ENCODE data around the gene NOBOX. TPM values are rescaled to one million over a fixed set of nuclear protein-coding genes. Genes with fewer than 3 reads are reported as not detected.
A peak's percentile ranks its signal among the peaks of the same experiment; 100 is the strongest.
"Not testable (repeated sequence)": the region's sequence is repeated elsewhere in the genome, so short reads cannot be mapped to it uniquely, and the experiment has no call there.

The NOBOX gene
- total RNA-seq, 1 experiment from 2014 or later = not detected

GRCh38 chr7:144436500-144436899, 33.0 kb upstream of the NOBOX start:
- Histone ChIP-seq H2AFZ (ENCODE audit: low read length) (no peak overlapping the region), H4K20me1 (ENCODE audit: low read length) (no peaks in the 10 kb centered on the region), H3K36me3 (ENCODE audit: low read depth, low read length) (no peaks in the 10 kb centered on the region), H3F3A (ENCODE audit: low read length, unreplicated experiment) (no peaks in the 10 kb centered on the region), H3K9ac (ENCODE audit: low read length) (no peak overlapping the region), H3K9me2 (replicated peaks; ENCODE audit: low read length) (no peaks in the 10 kb centered on the region), H3K79me2 (ENCODE audit: low read length) (no peaks in the 10 kb centered on the region), H3K4me1 (ENCODE audit: insufficient read depth, low read length) (no peaks in the 10 kb centered on the region), H3K4me2 (ENCODE audit: low read length) (no peak overlapping the region), H3K9me3 (ENCODE audit: low read length) (no peaks in the 10 kb centered on the region), H3K4me3 (ENCODE audit: low read length) (no peak overlapping the region), H3K27me3 (ENCODE audit: low read length) (0 out of 2 replicates have a peak, but pooled peaks cover 3% of the 10 kb centered on the region), H3K27ac (ENCODE audit: low read length) (no peak overlapping the region)
- ATAC-seq (no peak), DNase-seq (no peak)
- no TSS peak for BruUV-seq (replicated peaks)
- ChIA-PET CTCF (interaction anchor here (1.0 kb wide), 1 partner anchor 44 kb away, joined by 4 read pairs; no protein-coding TSS in a partner anchor), POLR2A (ENCODE audit: unreplicated experiment) (no interaction called here)
- TF ChIP-seq CTCF (conservative IDR thresholded peaks at IDR 0.05; ENCODE audit: low read depth, low read length) (no peak), EZH2 (IDR thresholded peaks at IDR 0.05; ENCODE audit: low read length, unreplicated experiment) (no peak), EZH2phosphoT487 (IDR thresholded peaks at IDR 0.05; ENCODE audit: borderline replicate concordance, low read length) (no peak)
- intact Hi-C loops (cut with micrococcal nuclease) = loop anchor here (5.0 kb wide), 2 partner anchors 34 to 299 kb away; partner anchors contain the start of gene NOBOX

- ATAC-seq = no peak
Observed at GRCh38 chr7:144428431-144428830, 24.9 kb upstream of the NOBOX start.

GRCh38 chr7:144427539-144427938, 24.0 kb upstream of the NOBOX start:
- H3K27me3 ChIP-seq (ENCODE audit: low read length); H3K4me3 ChIP-seq (ENCODE audit: low read length); H3K36me3 ChIP-seq (ENCODE audit: low read depth, low read length); POLR2A ChIA-PET (ENCODE audit: unreplicated experiment); DNase-seq; H3F3A ChIP-seq (ENCODE audit: low read length, unreplicated experiment); H3K4me1 ChIP-seq (ENCODE audit: insufficient read depth, low read length); H3K9me3 ChIP-seq (ENCODE audit: low read length); ATAC-seq; H3K9me2 ChIP-seq (replicated peaks; ENCODE audit: low read length); H3K27ac ChIP-seq (ENCODE audit: low read length); H3K9ac ChIP-seq (ENCODE audit: low read length); H4K20me1 ChIP-seq (ENCODE audit: low read length); H3K4me2 ChIP-seq (ENCODE audit: low read length); H3K79me2 ChIP-seq (ENCODE audit: low read length); BruUV-seq (replicated peaks); CTCF ChIA-PET; intact Hi-C loops (cut with micrococcal nuclease); H2AFZ ChIP-seq (ENCODE audit: low read length): not testable (repeated sequence)

More at GRCh38 chr7:144428431-144428830, 24.9 kb upstream of the NOBOX start:
- H3K4me2 ChIP-seq (ENCODE audit: low read length) = no peak overlapping the region
- intact Hi-C loops (cut with micrococcal nuclease) = no loop called here
- no peak overlapping the region for H3K9ac ChIP-seq (ENCODE audit: low read length)
- H3K9me3 ChIP-seq (ENCODE audit: low read length) = 0 out of 2 replicates have a peak, but pooled peaks cover 5% of the 10 kb centered on the region
- no peaks in the 10 kb centered on the region for H3K27me3 ChIP-seq (ENCODE audit: low read length)
- H4K20me1 ChIP-seq (ENCODE audit: low read length) = no peaks in the 10 kb centered on the region
- no peaks in the 10 kb centered on the region for H3F3A ChIP-seq (ENCODE audit: low read length, unreplicated experiment)
- no peak for TF ChIP-seq CTCF (conservative IDR thresholded peaks at IDR 0.05; ENCODE audit: low read depth, low read length)
- TF ChIP-seq EZH2phosphoT487 (IDR thresholded peaks at IDR 0.05; ENCODE audit: borderline replicate concordance, low read length) = no peak
- TF ChIP-seq EZH2 (IDR thresholded peaks at IDR 0.05; ENCODE audit: low read length, unreplicated experiment) = no peak
- ChIA-PET CTCF (no interaction called here), POLR2A (ENCODE audit: unreplicated experiment) (no interaction called here)
- BruUV-seq (replicated peaks) = no TSS peak
- H3K4me1 ChIP-seq (ENCODE audit: insufficient read depth, low read length) = no peaks in the 10 kb centered on the region
- H2AFZ ChIP-seq (ENCODE audit: low read length) = no peak overlapping the region
- H3K9me2 ChIP-seq (replicated peaks; ENCODE audit: low read length) = no peaks in the 10 kb centered on the region
- H3K27ac ChIP-seq (ENCODE audit: low read length) = no peak overlapping the region
- H3K79me2 ChIP-seq (ENCODE audit: low read length) = no peaks in the 10 kb centered on the region
- H3K4me3 ChIP-seq (ENCODE audit: low read length) = no peak overlapping the region
- no peak for DNase-seq
- H3K36me3 ChIP-seq (ENCODE audit: low read depth, low read length) = no peaks in the 10 kb centered on the region

- peak; percentile 48 for DNase-seq
- POLR2A ChIA-PET (ENCODE audit: unreplicated experiment); H3K9ac ChIP-seq (ENCODE audit: low read length); CTCF ChIA-PET; H2AFZ ChIP-seq (ENCODE audit: low read length); H4K20me1 ChIP-seq (ENCODE audit: low read length); BruUV-seq (replicated peaks); H3F3A ChIP-seq (ENCODE audit: low read length, unreplicated experiment); H3K4me1 ChIP-seq (ENCODE audit: insufficient read depth, low read length); H3K27ac ChIP-seq (ENCODE audit: low read length); H3K4me3 ChIP-seq (ENCODE audit: low read length); H3K27me3 ChIP-seq (ENCODE audit: low read length); H3K9me3 ChIP-seq (ENCODE audit: low read length); H3K9me2 ChIP-seq (replicated peaks; ENCODE audit: low read length); H3K79me2 ChIP-seq (ENCODE audit: low read length); intact Hi-C loops (cut with micrococcal nuclease); ATAC-seq; H3K36me3 ChIP-seq (ENCODE audit: low read depth, low read length); H3K4me2 ChIP-seq (ENCODE audit: low read length): not testable (repeated sequence)
Observed at GRCh38 chr7:144418931-144419330, 15.4 kb upstream of the NOBOX start.

Measured in PC-3 (cell line).